ENCODE measurements around the gene ATP1B3. TPM values are rescaled to one million over a fixed set of nuclear protein-coding genes. Genes with fewer than 3 reads are reported as not detected.
A peak's percentile ranks its signal among the peaks of the same experiment; 100 is the strongest.
"Not testable (repeated sequence)": the region's sequence is repeated elsewhere in the genome, so short reads cannot be mapped to it uniquely, and the experiment has no call there.

ATP1B3 gene
- total RNA-seq, 6 experiments from 2014 or later, result 219 to 273 (median 247) TPM

GRCh38 chr3:141904203-141904602, 27.8 kb downstream of the ATP1B3 start:
- peaks cover 8% of the 10 kb centered on the region for H3K4me1 Mint-ChIP-seq (ENCODE audit: low read depth)
- no peak overlapping the region for H3K27ac Mint-ChIP-seq
- peaks cover 26% of the 10 kb centered on the region for H3K36me3 Mint-ChIP-seq (ENCODE audit: low read depth)
- TF ChIP-seq CTCF (IDR thresholded peaks at IDR 0.05), result no peak
- peaks cover 2% of the 10 kb centered on the region for H3K27me3 Mint-ChIP-seq (ENCODE audit: insufficient read depth)
- H3K9me3 Mint-ChIP-seq, result peaks cover 5% of the 10 kb centered on the region; the same call in 1 of the 2 replicates
- no peak overlapping the region for H3K4me3 Mint-ChIP-seq
- no peak for DNase-seq

GRCh38 chr3:141905129-141905528, 28.7 kb downstream of the ATP1B3 start:
- no peak for TF ChIP-seq CTCF (IDR thresholded peaks at IDR 0.05)
- no peak overlapping the region for H3K4me3 Mint-ChIP-seq
- peaks cover 26% of the 10 kb centered on the region for H3K36me3 Mint-ChIP-seq (ENCODE audit: low read depth)
- DNase-seq, result no peak
- H3K4me1 Mint-ChIP-seq (ENCODE audit: low read depth), result peaks cover 8% of the 10 kb centered on the region
- peaks cover 4% of the 10 kb centered on the region; the same call in 1 of the 2 replicates for H3K9me3 Mint-ChIP-seq
- H3K27me3 Mint-ChIP-seq (ENCODE audit: insufficient read depth), result peaks cover 2% of the 10 kb centered on the region
- H3K27ac Mint-ChIP-seq, result peak overlapping the region; percentile 46

GRCh38 chr3:141909408-141909807, 33.0 kb downstream of the ATP1B3 start:
- TF ChIP-seq CTCF (IDR thresholded peaks at IDR 0.05), result no peak
- H3K9me3 Mint-ChIP-seq, result peaks cover 6% of the 10 kb centered on the region
- peak overlapping the region; percentile 4; the same call in 1 of the 2 replicates for H3K27ac Mint-ChIP-seq
- H3K4me1 Mint-ChIP-seq (ENCODE audit: low read depth), result peaks cover 8% of the 10 kb centered on the region
- no peak overlapping the region for H3K4me3 Mint-ChIP-seq
- peaks cover 44% of the 10 kb centered on the region for H3K36me3 Mint-ChIP-seq (ENCODE audit: low read depth)
- DNase-seq, result no peak
- H3K27me3 Mint-ChIP-seq (ENCODE audit: insufficient read depth), result no peaks in the 10 kb centered on the region; the same call in none of the 2 replicates

GRCh38 chr3:141909986-141910385, 33.5 kb downstream of the ATP1B3 start:
- H3K27ac Mint-ChIP-seq; DNase-seq; H3K27me3 Mint-ChIP-seq (ENCODE audit: insufficient read depth); H3K4me1 Mint-ChIP-seq (ENCODE audit: low read depth); H3K4me3 Mint-ChIP-seq; H3K9me3 Mint-ChIP-seq: not testable (repeated sequence)
- H3K36me3 Mint-ChIP-seq (ENCODE audit: low read depth), result peaks cover 46% of the 10 kb centered on the region

- H3K4me1 Mint-ChIP-seq (ENCODE audit: low read depth), result peaks cover 18% of the 10 kb centered on the region
- H3K27ac Mint-ChIP-seq, result no peak overlapping the region
- peaks cover 48% of the 10 kb centered on the region for H3K36me3 Mint-ChIP-seq (ENCODE audit: low read depth)
- no peaks in the 10 kb centered on the region; the same call in none of the 2 replicates for H3K27me3 Mint-ChIP-seq (ENCODE audit: insufficient read depth)
- peak; percentile 86 for TF ChIP-seq CTCF (IDR thresholded peaks at IDR 0.05)
- H3K9me3 Mint-ChIP-seq, result peaks cover 6% of the 10 kb centered on the region
- no peak overlapping the region for H3K4me3 Mint-ChIP-seq
- DNase-seq, result peak; percentile 68
These were observed 36.8 kb downstream of the ATP1B3 start for GRCh38 chr3:141913150-141913811.

GRCh38 chr3:141914311-141914710, 37.9 kb downstream of the ATP1B3 start:
- Mint-ChIP-seq H3K36me3 (ENCODE audit: low read depth) (peaks cover 38% of the 10 kb centered on the region), H3K4me1 (ENCODE audit: low read depth) (peaks cover 18% of the 10 kb centered on the region), H3K9me3 (peaks cover 6% of the 10 kb centered on the region), H3K4me3 (no peak overlapping the region), H3K27me3 (ENCODE audit: insufficient read depth) (no peaks in the 10 kb centered on the region; the same call in none of the 2 replicates), H3K27ac (no peak overlapping the region)
- DNase-seq, result no peak
- TF ChIP-seq CTCF (IDR thresholded peaks at IDR 0.05), result no peak

Measured in HFFc6 (cell line).